Ishikawa (cell line): Measurements from ENCODE around the gene OR51E2.

ENCODE experiments used
- CREB1 ChIP-seq: IDR thresholded peaks from 2 replicates; pipeline ENCODE4 v1.6.1; 2012; ENCODE audit warnings: low read depth
- EP300 ChIP-seq: IDR thresholded peaks from 2 replicates; pipeline ENCODE4 v1.6.1; 2012; ENCODE audit warnings: borderline replicate concordance
- REST ChIP-seq: IDR thresholded peaks from 2 replicates; pipeline ENCODE4 v1.6.1; 2012; ENCODE audit warnings: low read depth, mild to moderate bottlenecking
- TAF1 ChIP-seq: IDR thresholded peaks from 2 replicates; pipeline ENCODE4 v1.6.1; 2012; ENCODE audit warnings: low read depth, mild to moderate bottlenecking
- YY1 ChIP-seq: IDR thresholded peaks from 2 replicates; pipeline ENCODE4 v1.6.1; 2012; ENCODE audit warnings: low read depth

- TF ChIP-seq TAF1 (no peak), REST (no peak), YY1 (no peak), CREB1 (no peak), EP300 (no peak)
Measured at GRCh38 chr11:4697585-4697984, at the start of gene OR51E2.
